GM12873 (cell line): Measurements from ENCODE around the gene PLAA.
A peak's percentile ranks its signal among the peaks of the same experiment; 100 is the strongest.

Experiments used
- CTCF ChIP-seq: IDR thresholded peaks from 2 replicates; pipeline ENCODE4 v1.5.1; 2012; ENCODE audit warnings: low read depth, mild to moderate bottlenecking, moderate library complexity, low read length, control low read depth; ENCODE audit not compliant: insufficient read depth; ENCODE audit errors: missing control alignments

Gene PLAA

GRCh38 chr9:26946753-26947727 is at the start of gene PLAA:
Gene PLAA (minus strand): TSS chr9:26947242. CDS start chr9:26947045, 197 bp downstream.
- TF ChIP-seq CTCF, result peak; percentile 30

- TF ChIP-seq CTCF, result no peak
Measured at GRCh38 chr9:26995810-26996209, 48.8 kb upstream of the PLAA start.

GRCh38 chr9:26983340-26983739 is 36.3 kb upstream of the PLAA start:
- no peak for TF ChIP-seq CTCF

GRCh38 chr9:26975728-26976707 is 29.0 kb upstream of the PLAA start:
- TF ChIP-seq CTCF, result peak; percentile 25

- no peak for TF ChIP-seq CTCF
Measured at GRCh38 chr9:26974927-26975326, 27.9 kb upstream of the PLAA start.

GRCh38 chr9:26973989-26974388 is 26.9 kb upstream of the PLAA start:
- TF ChIP-seq CTCF, result no peak

- TF ChIP-seq CTCF, result no peak
Measured at GRCh38 chr9:26971721-26972120, 24.7 kb upstream of the PLAA start.
